A549 (cell line): Measurements from ENCODE around the gene IGFBP4. TPM values are rescaled to one million over a fixed set of nuclear protein-coding genes. Genes with fewer than 3 reads are reported as not detected.

Experiments used
- ATAC-seq, 2 experiments: fragments of 200-7000 bp in 1 of 2; fragments of >200 bp in 1 of 2; cut with Nextera tagmentation in 1 of 2; cut with Tn5 transposase in 1 of 2; 3 replicates each; pipeline versions ENCODE4 v1.8.0 to v1.9.1; 2018 to 2020; ENCODE audit warnings: mild to moderate bottlenecking in 1 of 2, moderate library complexity in 1 of 2
- CTCF ChIA-PET: fragments of 300-600 bp; sonication (Branson Sonifier 250); formaldehyde crosslinking; extraction: SDS; loops from one replicate; lab custom pipeline; 2021; ENCODE audit warnings: antibody characterized with exemption, inconsistent platforms; lab: Yijun Ruan, JAX
- POLR2A ChIA-PET: fragments of 350-600 bp; formaldehyde crosslinking; extraction: SDS; loops from one replicate; lab custom pipeline; 2021; ENCODE audit warnings: antibody characterized with exemption, inconsistent platforms; lab: Yijun Ruan, JAX
- DNase-seq, 2 experiments: peaks; one replicate each; pipeline versions ENCODE4 v3.0.0 to v3.0.0-alpha.2; 2011 to 2016; ENCODE audit warnings: low read depth in 1 of 2, low spot score in 1 of 2
- FAIRE-seq: peaks from 2 replicates; lab custom pipeline; 2011; peaks lifted over from hg19 to GRCh38; lab: Jason Lieb, UNC
- H3K27ac ChIP-seq, 2 experiments: fragments of >200 bp; sonication (Bioruptor Twin); formaldehyde crosslinking; 3 replicates each; pipeline ENCODE4 v1.5.1; 2016 to 2017
- H3K4me1 ChIP-seq: fragments of >200 bp; sonication (Bioruptor Twin); formaldehyde crosslinking; 3 replicates; pipeline ENCODE4 v1.6.1; 2016
- H3K4me2 ChIP-seq: fragments of >200 bp; sonication (Bioruptor Twin); formaldehyde crosslinking; 3 replicates; pipeline ENCODE4 v1.6.1; 2016
- H3K4me3 ChIP-seq: fragments of >200 bp; sonication (Bioruptor Twin); formaldehyde crosslinking; 3 replicates; pipeline ENCODE4 v1.5.1; 2016
- H3K9me3 ChIP-seq: fragments of >200 bp; sonication (Bioruptor Twin); formaldehyde crosslinking; 3 replicates; pipeline ENCODE4 v1.6.1; 2016
- ATOH8 ChIP-seq: fragments of 250-450 bp; sonication (Bioruptor Pico); IDR thresholded peaks from 2 replicates; pipeline ENCODE4 v1.5.0; 2020; ENCODE audit warnings: low read depth, mild to moderate bottlenecking, moderate library complexity
- CBX2 ChIP-seq: fragments of 200-600 bp; sonication (generic); IDR thresholded peaks from 2 replicates; pipeline ENCODE4 v1.6.1; 2016; ENCODE audit warnings: low read depth, mild to moderate bottlenecking, borderline replicate concordance
- CEBPB ChIP-seq, 2 experiments: fragments of >200 bp in 1 of 2; sonication (Bioruptor Twin) in 1 of 2; formaldehyde crosslinking in 1 of 2; IDR thresholded peaks; 2 replicates each; pipeline ENCODE4 v1.6.1; 2012 to 2016
- CHD2 ChIP-seq: fragments of 150-350 bp; IDR thresholded peaks from 2 replicates; pipeline ENCODE4 v1.6.1; 2014; ENCODE audit warnings: low read length; ENCODE audit not compliant: partially characterized antibody
- EHF ChIP-seq: fragments of 250-450 bp; sonication (Bioruptor Pico); IDR thresholded peaks from 2 replicates; pipeline ENCODE4 v1.5.0; 2020; ENCODE audit warnings: mild to moderate bottlenecking
- EHMT2 ChIP-seq: fragments of 200-600 bp; sonication (generic); IDR thresholded peaks from 2 replicates; pipeline ENCODE4 v1.6.1; 2016; ENCODE audit warnings: antibody characterized with exemption, low read depth, mild to moderate bottlenecking, moderate library complexity
- ELK1 ChIP-seq: fragments of 150-350 bp; IDR thresholded peaks from 2 replicates; pipeline ENCODE4 v1.6.1; 2014; ENCODE audit warnings: low read depth, mild to moderate bottlenecking, low read length
- EP300 ChIP-seq, 2 experiments: fragments of >200 bp; sonication (Bioruptor Twin); formaldehyde crosslinking; IDR thresholded peaks; 2 replicates in 1 of 2; 3 replicates in 1 of 2; pipeline ENCODE4 v1.6.1; 2016 to 2017
- FOSL2 ChIP-seq, 2 experiments: fragments of 450-650 bp in 1 of 2; fragments of >200 bp in 1 of 2; sonication (Bioruptor Twin) in 1 of 2; formaldehyde crosslinking; IDR thresholded peaks; 2 replicates each; pipeline versions ENCODE4 v1.5.0 to v1.6.1; 2016 to 2020; ENCODE audit warnings: mild to moderate bottlenecking in 1 of 2, moderate library complexity in 1 of 2
- FOXS1 ChIP-seq: fragments of 250-450 bp; sonication (Bioruptor Pico); IDR thresholded peaks from 2 replicates; pipeline ENCODE4 v1.5.0; 2020; ENCODE audit warnings: mild to moderate bottlenecking, moderate library complexity
- GATA3 ChIP-seq: IDR thresholded peaks from 2 replicates; pipeline ENCODE4 v1.6.1; 2012; ENCODE audit warnings: borderline replicate concordance
- HES2 ChIP-seq: fragments of >200 bp; sonication (Bioruptor Twin); formaldehyde crosslinking; IDR thresholded peaks from 2 replicates; pipeline ENCODE4 v1.6.1; 2016
- HEYL ChIP-seq: fragments of 250-450 bp; sonication (Bioruptor Pico); IDR thresholded peaks from 2 replicates; pipeline ENCODE4 v1.8.0; 2021; ENCODE audit warnings: mild to moderate bottlenecking, moderate library complexity
- HMGXB4 ChIP-seq: fragments of 250-450 bp; sonication (Bioruptor Pico); IDR thresholded peaks from 2 replicates; pipeline ENCODE4 v1.5.0; 2021; ENCODE audit warnings: mild to moderate bottlenecking, moderate library complexity, borderline replicate concordance
- HOXA7 ChIP-seq: fragments of 250-450 bp; sonication (Bioruptor Pico); IDR thresholded peaks from 2 replicates; pipeline ENCODE4 v1.5.0; 2020; ENCODE audit warnings: mild to moderate bottlenecking, moderate library complexity
- HOXB13 ChIP-seq: fragments of 250-450 bp; sonication (Bioruptor Pico); IDR thresholded peaks from 2 replicates; pipeline ENCODE4 v1.5.0; 2020; ENCODE audit warnings: low read depth, mild to moderate bottlenecking, moderate library complexity
- HOXB5 ChIP-seq: fragments of 250-450 bp; sonication (Bioruptor Pico); IDR thresholded peaks from 2 replicates; pipeline ENCODE4 v1.5.0; 2020; ENCODE audit warnings: mild to moderate bottlenecking, moderate library complexity
- JUN ChIP-seq, 2 experiments: fragments of >200 bp; sonication (Bioruptor Twin); formaldehyde crosslinking; IDR thresholded peaks; 2 replicates in 1 of 2; 3 replicates in 1 of 2; pipeline ENCODE4 v1.6.1; 2016 to 2017
- JUNB ChIP-seq: fragments of >200 bp; sonication (Bioruptor Twin); formaldehyde crosslinking; IDR thresholded peaks from 2 replicates; pipeline ENCODE4 v1.6.1; 2016
- MAFK ChIP-seq: fragments of 450-650 bp; IDR thresholded peaks from 2 replicates; pipeline ENCODE4 v1.6.1; 2014; ENCODE audit not compliant: partially characterized antibody
- MAX ChIP-seq: IDR thresholded peaks from 2 replicates; pipeline ENCODE4 v1.6.1; 2012
- MYC ChIP-seq: IDR thresholded peaks from 2 replicates; pipeline ENCODE4 v1.6.1; 2012; ENCODE audit warnings: mild to moderate bottlenecking, inconsistent platforms, low read length, improper control_type of control experiment, borderline replicate concordance
- NFE2L2 ChIP-seq: fragments of 150-350 bp; conservative IDR thresholded peaks from 2 replicates; pipeline ENCODE4 v1.6.1; 2014; ENCODE audit warnings: low read length
- NR3C1 ChIP-seq: fragments of >200 bp; sonication (Bioruptor Twin); formaldehyde crosslinking; IDR thresholded peaks from 3 replicates; pipeline ENCODE4 v1.6.1; 2017
- POLR2AphosphoS2 ChIP-seq: conservative IDR thresholded peaks from 2 replicates; pipeline ENCODE4 v1.6.1; 2012; ENCODE audit warnings: low read length, improper control_type of control experiment, inconsistent platforms
- RAD21 ChIP-seq, 2 experiments: fragments of >200 bp in 1 of 2; sonication (Bioruptor Twin) in 1 of 2; formaldehyde crosslinking in 1 of 2; IDR thresholded peaks in 1 of 2; conservative IDR thresholded peaks in 1 of 2; 2 replicates in 1 of 2; 3 replicates in 1 of 2; pipeline ENCODE4 v1.6.1; 2012 to 2018; ENCODE audit warnings: inconsistent platforms in 1 of 2
- RARB ChIP-seq: fragments of 250-450 bp; sonication (Bioruptor Pico); IDR thresholded peaks from 2 replicates; pipeline ENCODE4 v1.8.0; 2021; ENCODE audit warnings: mild to moderate bottlenecking, moderate library complexity
- RNF2 ChIP-seq: fragments of 200-600 bp; sonication (generic); IDR thresholded peaks from 2 replicates; pipeline ENCODE4 v1.6.1; 2016; ENCODE audit warnings: low read depth, mild to moderate bottlenecking, antibody characterized with exemption, moderate library complexity, borderline replicate concordance
- SREBF2 ChIP-seq: fragments of 450-650 bp; IDR thresholded peaks from 2 replicates; pipeline ENCODE4 v1.6.1; 2014; ENCODE audit warnings: mild to moderate bottlenecking, moderate library complexity
- TFCP2L1 ChIP-seq: fragments of 250-450 bp; sonication (Bioruptor Pico); IDR thresholded peaks from 2 replicates; pipeline ENCODE4 v1.5.0; 2021; ENCODE audit warnings: mild to moderate bottlenecking
- TP53 ChIP-seq: fragments of 250-450 bp; sonication (Bioruptor Pico); IDR thresholded peaks from 2 replicates; pipeline ENCODE4 v1.5.0; 2021; ENCODE audit warnings: mild to moderate bottlenecking, moderate library complexity
- ZFP36 ChIP-seq: fragments of 450-650 bp; IDR thresholded peaks from 2 replicates; pipeline ENCODE4 v1.6.1; 2014; ENCODE audit warnings: borderline replicate concordance; ENCODE audit not compliant: partially characterized antibody
- ZNF302 ChIP-seq: fragments of 250-450 bp; sonication (Bioruptor Pico); IDR thresholded peaks from 2 replicates; pipeline ENCODE4 v1.9.0; 2021; ENCODE audit warnings: inconsistent platforms, mild to moderate bottlenecking, moderate library complexity
- WGBS: methylation state at CpG from one replicate; pipeline ENCODE4 v1.1.6; 2017; ENCODE audit errors: missing lambda C conversion rate; 5-methylcytosine and 5-hydroxymethylcytosine counted together
- polyA plus RNA-seq, 4 experiments: library from polyadenylated mRNA; depleted of rRNA in 3 of 4; stranded (reverse); fragments of >200 nt; fragmentation: RNase III in 1 of 4; extraction: RNeasy Plus Mini Kit Qiagen cat#74134 plus additional on column Dnase treatment in 1 of 4; gene quantifications; 2 replicates in 3 of 4; 3 replicates in 1 of 4; pipeline ENCODE4 v1.2.3, GENCODE V29; 2011 to 2017

IGFBP4 gene
- polyA plus RNA-seq, 2 of the 4 experiments (the other 2 are of a cell fraction), result 1,080 to 1,829 TPM

- POLR2A ChIA-PET, result interaction anchor here (0.6 to 4.6 kb wide), 22 partner anchors 10 to 1773 kb away, joined by 3 to 53 read pairs (median 6); partner anchors contain the start of genes IGFBP4, SMARCE1 and TNS4
- Histone ChIP-seq H3K27ac (peak overlapping the region; percentile 96 to 97), H3K4me2 (peak overlapping the region; percentile 42), H3K9me3 (no peaks in the 10 kb centered on the region), H3K4me3 (no peak overlapping the region), H3K4me1 (peaks cover 83% of the 10 kb centered on the region)
- ATAC-seq (no peak), DNase-seq (no peak), FAIRE-seq (no peak)
- CTCF ChIA-PET, result interaction anchor here (0.6 to 15.5 kb wide), 42 partner anchors 10 to 1193 kb away, joined by 3 to 379 read pairs (median 8); partner anchors contain the start of genes GJD3, IGFBP4 and TNS4
- TF ChIP-seq RARB (CRISPR knock-in tag) (no peak), FOSL2 (IDR thresholded peaks at IDR 0.05) (no peak), FOSL2 (CRISPR knock-in tag; IDR thresholded peaks at IDR 0.05) (no peak; the same call in 1 of the 2 replicates), HOXB13 (CRISPR knock-in tag) (no peak), MYC (no peak), HES2 (no peak), ZNF302 (CRISPR knock-in tag) (no peak), POLR2AphosphoS2 (peak; percentile 75; the same call in 1 of the 2 replicates), ATOH8 (CRISPR knock-in tag) (peak; percentile 22; the same call in 1 of the 2 replicates), EHF (CRISPR knock-in tag) (peak; percentile 60; the same call in 1 of the 2 replicates), ELK1 (no peak), CEBPB (IDR thresholded peaks at IDR 0.05) (no peak), FOXS1 (CRISPR knock-in tag) (no peak), TFCP2L1 (peak; percentile 28; the same call in 1 of the 2 replicates), EHMT2 (no peak), HOXA7 (CRISPR knock-in tag) (peak; percentile 8; the same call in 1 of the 2 replicates), GATA3 (no peak), CHD2 (no peak), ZFP36 (no peak), MAFK (no peak), NFE2L2 (no peak; the same call in 1 of the 2 replicates), RAD21 (conservative IDR thresholded peaks at IDR 0.05 in 1 of 2, IDR thresholded peaks at IDR 0.05 in 1 of 2) (no peak), JUNB (no peak), NR3C1 (no peak), MAX (0 out of 2 replicates have a peak, but pooled peaks have one; percentile 2), SREBF2 (no peak), EP300 (IDR thresholded peaks at IDR 0.05) (no peak), JUN (IDR thresholded peaks at IDR 0.05) (peak in 1 of 2 experiments; percentile 8; a peak in 2 of 5 replicates), TP53 (CRISPR knock-in tag) (no peak), RNF2 (no peak), HEYL (no peak), CBX2 (no peak), HMGXB4 (CRISPR knock-in tag) (no peak), HOXB5 (0 out of 2 replicates have a peak, but pooled peaks have one; percentile 41)
- WGBS, result 95% methylated on average over 18 of the region's 18 CpGs
Observed at GRCh38 chr17:40475234-40475908, 32.1 kb downstream of the IGFBP4 start.
